GM21619 (cell line): ENCODE results near the gene PUDP.

Experiments
- ATAC-seq: cut with Tn5 transposase; IDR thresholded peaks from one replicate; pipeline ENCODE4 v1.9.1; 2021; ENCODE audit not compliant: unreplicated experiment

The PUDP gene

DNA sequence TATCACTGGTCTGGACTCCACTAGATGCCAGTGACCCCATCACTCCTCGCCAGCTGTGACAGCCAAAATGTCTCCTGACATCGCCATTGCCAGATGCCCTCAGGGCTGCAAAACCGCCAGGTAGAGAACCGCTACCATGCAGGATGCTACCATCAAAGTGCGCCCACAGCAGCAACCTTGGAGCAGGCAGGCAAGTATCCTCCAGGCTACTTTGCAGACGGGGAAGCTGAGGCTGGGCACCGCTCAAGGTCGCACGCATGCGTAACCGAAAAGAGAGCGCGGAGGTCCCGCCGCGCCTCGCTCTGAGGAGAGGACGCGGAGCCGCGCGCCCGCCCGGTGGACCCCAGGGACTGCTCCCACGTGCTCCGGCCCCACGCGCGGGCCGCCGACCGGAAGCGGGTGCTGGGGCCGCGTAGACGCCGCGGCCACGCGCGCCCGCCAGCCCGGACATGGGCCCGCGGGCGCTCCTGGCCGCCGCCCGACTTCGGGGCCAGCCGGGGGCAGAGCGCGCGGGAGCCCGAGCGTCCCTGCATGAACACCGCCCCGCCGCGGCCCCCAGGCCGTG, 458 bp downstream of the PUDP start, which contains the start of gene STS:
TSS of gene STS (plus strand) at position 300 of the 565 bp plus-strand sequence. CDS start 105,488 bp downstream, outside the sequence.
- peak; percentile 40 for ATAC-seq

GRCh38 chrX:7146703-7147412, 1.1 kb downstream of the PUDP start:
- ATAC-seq, result peak; percentile 19

- no peak for ATAC-seq
Measured at GRCh38 chrX:7146020-7146702, 1.8 kb downstream of the PUDP start.

- no peak for ATAC-seq
Measured at GRCh38 chrX:7145454-7145853, 2.5 kb downstream of the PUDP start.

GRCh38 chrX:7143941-7144525, 3.9 kb downstream of the PUDP start:
- no peak for ATAC-seq

DNA sequence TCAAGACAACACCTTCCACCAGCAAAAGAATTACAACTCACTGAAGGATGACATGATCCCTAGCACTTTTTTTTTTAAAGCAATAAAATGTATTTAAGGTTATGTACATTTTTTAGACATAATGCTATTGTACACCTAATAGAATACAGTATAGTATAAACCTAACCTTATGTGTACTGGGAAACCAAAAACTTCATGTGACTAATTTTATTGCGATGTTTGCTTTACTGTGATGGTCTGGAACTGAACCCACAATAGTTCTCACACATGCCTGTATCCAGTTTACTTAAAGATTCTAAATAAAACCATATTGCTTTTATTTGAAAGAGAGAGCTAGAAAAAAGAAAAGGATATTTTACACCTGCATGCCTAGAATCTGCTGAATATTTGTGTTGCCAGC, 4.9 kb downstream of the PUDP start:
- no peak for ATAC-seq

DNA sequence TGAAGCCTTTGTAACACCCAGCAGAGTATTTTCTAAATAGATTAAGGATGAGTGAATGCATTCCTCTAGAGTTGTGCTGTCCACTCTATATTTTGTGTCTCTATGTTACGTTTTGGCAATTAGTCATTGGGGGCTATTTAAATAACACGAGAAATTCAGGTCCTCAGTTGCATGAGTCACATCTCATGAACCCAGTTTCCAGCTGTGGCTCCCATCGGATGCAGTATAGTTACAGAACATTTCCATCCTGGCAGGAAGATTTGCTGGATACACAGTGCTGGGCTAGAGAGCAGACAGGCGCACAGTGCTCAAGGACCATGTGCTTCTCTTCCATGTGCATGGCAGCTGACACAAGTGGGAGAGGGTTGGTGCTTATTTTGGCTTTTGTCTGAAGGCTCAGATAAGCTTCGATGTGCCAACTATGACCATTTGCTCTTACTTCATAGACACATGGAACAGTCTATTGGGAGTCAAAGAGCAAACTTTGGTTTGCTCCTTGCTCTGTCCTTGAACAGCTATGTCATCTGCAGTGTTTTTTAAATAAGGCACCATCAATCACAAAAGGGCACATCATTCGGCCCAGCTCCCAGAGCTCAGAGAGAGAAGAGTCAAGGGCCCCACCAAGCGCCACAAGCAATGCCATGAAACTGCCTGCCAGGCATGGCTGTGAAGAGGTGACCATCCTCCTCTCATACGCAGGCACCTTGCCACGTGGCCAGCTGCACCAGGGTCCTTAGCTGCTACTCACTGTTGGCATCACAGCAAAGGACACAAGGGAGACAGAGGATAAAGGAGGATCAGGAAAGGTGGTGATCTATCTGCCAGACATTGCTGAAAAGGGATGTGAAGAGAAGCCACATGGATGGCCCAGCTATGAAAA, 8.5 kb downstream of the PUDP start:
- ATAC-seq, result no peak

DNA sequence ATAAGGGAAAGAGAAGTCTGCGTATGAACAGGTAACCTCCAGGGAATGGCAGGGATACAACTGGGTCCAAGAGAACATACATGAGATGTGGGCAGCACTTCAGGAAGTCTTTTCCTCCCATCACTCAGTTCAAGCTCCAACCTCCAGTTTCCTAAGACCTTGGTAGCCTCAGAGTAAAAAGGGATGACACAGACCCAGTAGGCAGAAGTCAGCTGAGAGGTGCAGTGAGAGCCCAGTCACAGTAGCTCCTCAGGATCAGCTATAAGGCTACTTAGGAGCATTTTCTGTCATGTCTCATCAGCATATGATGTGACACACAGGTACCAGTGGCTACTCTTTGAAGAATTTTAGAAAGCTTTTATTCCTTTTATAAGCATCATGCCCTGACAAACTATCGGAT, 13.0 kb downstream of the PUDP start:
- ATAC-seq, result no peak

- no peak for ATAC-seq
Measured at GRCh38 chrX:7133050-7133440, 14.9 kb downstream of the PUDP start.

GRCh38 chrX:7132335-7133049, 15.5 kb downstream of the PUDP start:
- ATAC-seq, result peak; percentile 77

GRCh38 chrX:7131621-7132020, 16.3 kb downstream of the PUDP start:
- no peak for ATAC-seq

- no peak for ATAC-seq
Measured at GRCh38 chrX:7127056-7127455, 20.9 kb downstream of the PUDP start.

DNA sequence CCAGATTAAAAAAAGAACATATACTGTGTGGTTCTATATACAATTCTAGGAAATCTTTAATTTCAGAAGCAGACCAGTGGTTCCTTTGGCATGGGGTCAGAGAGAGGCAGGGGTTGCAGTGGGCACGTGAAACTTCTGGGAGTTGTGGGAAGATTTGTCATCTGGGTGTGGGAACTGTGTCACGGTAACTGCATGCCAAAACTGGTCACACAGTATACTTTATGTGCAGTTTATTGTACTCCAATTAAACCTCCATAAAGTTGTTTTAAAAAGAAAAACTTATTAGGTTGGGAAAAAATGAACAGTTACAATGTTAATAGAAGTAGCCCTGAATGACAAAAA, 27.1 kb downstream of the PUDP start:
- ATAC-seq, result no peak

GRCh38 chrX:7119950-7120877, 27.7 kb downstream of the PUDP start:
- no peak for ATAC-seq

GRCh38 chrX:7117587-7117986, 30.4 kb downstream of the PUDP start:
- no peak for ATAC-seq

GRCh38 chrX:7116081-7116480, 31.9 kb downstream of the PUDP start:
- no peak for ATAC-seq

DNA sequence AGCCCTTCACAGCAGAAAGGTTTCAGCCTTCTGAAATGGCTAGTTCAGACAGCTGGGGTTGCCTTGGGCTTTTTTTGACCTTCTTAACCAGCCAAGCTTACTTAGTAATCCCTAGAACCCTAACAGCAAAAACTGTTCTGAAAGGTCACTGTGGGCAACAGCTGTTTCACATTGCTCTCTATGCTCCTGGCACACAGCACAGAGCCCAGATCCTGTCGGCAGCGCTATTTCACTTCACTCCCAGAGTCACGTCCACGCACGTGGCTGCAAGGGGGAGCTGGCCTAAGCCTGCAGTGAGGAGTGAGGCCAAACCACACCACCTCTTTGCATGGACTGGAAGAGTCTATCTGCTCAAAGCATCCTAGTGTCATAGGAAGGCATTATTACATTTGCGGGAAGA, 32.4 kb downstream of the PUDP start:
- peak; percentile 70 for ATAC-seq

DNA sequence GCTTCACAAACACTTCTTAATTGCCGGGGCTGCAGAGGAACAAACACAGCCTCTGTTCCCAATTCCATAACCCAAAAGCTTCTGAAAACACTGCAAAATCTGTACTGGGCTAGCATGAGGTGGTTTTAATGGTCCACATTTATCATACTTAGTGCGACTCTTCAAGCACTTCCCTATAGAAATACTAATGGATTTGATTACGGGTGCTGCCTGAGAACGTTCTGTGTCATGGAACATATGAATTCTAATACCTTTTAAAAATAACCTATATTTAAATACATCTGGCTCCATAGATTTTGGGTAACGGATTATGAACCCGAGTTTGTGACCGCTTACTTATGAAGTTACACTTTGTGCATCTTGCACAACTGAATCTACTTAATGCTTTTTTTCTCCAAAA, 35.9 kb downstream of the PUDP start:
- no peak for ATAC-seq

DNA sequence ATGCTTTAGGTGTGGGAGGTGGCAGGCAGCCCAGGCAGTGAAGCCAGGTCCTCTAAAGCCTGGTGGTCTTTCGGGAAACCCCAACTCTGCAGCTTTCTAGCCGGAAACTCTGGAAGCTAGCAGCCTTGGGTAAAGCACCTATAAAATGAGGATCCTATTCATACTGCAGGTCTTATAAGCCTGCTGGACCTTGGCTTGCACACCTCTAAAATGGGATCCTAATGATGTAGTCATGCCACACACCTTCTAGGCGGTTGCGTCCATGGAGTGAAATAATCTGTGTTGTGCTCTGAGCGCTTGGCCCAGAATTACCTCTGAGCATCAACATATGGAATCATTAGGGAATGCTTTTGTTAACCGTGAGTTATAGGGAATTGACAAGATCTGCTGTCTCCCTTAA, 36.4 kb downstream of the PUDP start:
- ATAC-seq, result no peak
